Activated CD8-positive, alpha-beta memory T cell treated with anti-CD3 and anti-CD28 coated beads, Interleukin-2, amount 50 U/mL, for 1 hour (primary cell): Measurements from ENCODE around the gene CFAP251.
"Not testable (repeated sequence)": the region's sequence is repeated elsewhere in the genome, so short reads cannot be mapped to it uniquely, and the experiment has no call there.

ENCODE experiments used
- DNase-seq: peaks from one replicate; pipeline ENCODE4 v3.0.0-alpha.2; 2020; ENCODE audit errors: extremely low read depth

The CFAP251 gene, protein sequence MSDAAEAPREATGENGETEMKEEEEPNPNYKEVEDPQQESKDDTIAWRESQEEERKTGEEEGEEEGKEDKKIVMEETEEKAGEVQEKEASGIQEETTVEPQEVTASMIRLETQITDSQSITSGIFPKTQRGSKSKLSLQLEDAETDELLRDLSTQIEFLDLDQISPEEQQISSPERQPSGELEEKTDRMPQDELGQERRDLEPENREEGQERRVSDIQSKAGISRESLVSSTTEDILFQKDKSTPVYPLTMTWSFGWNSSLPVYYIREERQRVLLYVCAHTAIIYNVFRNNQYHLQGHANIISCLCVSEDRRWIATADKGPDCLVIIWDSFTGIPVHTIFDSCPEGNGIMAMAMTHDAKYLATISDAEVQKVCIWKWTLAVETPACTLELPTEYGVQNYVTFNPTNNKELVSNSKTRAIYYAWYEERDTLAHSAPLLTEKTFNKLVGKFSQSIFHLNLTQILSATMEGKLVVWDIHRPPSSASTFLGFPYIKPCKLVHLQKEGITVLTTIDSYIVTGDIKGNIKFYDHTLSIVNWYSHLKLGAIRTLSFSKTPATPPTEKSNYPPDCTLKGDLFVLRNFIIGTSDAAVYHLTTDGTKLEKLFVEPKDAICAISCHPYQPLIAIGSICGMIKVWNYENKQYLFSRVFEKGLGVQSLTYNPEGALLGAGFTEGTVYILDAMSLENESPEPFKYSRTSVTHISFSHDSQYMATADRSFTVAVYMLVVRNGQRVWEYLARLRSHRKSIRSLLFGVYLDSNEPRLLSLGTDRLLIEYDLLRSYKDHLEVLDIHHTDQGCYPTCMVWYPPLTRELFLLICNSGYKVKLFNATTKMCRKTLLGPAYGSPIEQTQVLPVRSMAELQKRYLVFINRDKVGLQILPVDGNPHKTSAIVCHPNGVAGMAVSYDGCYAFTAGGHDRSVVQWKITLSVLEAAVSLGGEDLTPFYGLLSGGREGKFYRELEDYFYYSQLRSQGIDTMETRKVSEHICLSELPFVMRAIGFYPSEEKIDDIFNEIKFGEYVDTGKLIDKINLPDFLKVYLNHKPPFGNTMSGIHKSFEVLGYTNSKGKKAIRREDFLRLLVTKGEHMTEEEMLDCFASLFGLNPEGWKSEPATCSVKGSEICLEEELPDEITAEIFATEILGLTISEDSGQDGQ

DNA sequence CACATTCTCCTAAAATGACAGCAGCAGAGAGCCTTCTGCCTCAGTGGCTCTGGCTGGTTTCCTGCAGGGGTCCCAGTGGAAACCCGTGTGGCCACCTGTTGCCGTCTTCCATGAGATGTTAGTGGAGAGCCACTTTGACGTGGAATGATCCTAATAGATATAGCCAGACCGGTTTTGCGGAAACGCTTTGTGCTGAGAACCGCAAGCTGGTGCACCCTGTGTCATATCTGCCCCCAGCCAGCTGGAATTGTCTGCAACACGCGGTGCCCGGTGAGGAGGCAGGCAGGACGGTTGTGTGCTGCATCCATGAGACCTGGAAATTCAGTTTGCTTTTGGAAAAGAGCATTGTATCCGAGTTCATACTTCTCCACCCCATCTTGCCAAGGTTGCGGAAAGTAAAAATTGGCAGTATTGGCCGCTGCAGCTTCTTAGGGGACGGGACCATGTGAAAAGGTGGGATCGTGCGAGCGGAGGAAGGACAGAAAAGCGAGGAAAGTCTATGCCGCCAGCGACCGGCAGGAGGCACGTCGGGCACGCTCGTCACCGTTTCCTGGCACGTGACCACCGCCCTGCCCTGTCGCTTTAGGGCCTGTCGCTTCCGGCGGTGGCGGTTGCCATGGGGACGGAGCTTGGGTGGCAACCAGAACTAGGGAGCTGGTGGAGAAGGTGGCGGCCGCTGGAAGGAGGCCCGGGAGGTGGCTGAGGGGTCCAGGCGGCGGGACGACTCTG lies at the start of gene CFAP251:
CFAP251 (plus strand) TSS at position 643 of the 729 bp plus-strand sequence. CDS start 2,714 bp downstream, outside the sequence.
- peak; percentile 92 for DNase-seq

DNA sequence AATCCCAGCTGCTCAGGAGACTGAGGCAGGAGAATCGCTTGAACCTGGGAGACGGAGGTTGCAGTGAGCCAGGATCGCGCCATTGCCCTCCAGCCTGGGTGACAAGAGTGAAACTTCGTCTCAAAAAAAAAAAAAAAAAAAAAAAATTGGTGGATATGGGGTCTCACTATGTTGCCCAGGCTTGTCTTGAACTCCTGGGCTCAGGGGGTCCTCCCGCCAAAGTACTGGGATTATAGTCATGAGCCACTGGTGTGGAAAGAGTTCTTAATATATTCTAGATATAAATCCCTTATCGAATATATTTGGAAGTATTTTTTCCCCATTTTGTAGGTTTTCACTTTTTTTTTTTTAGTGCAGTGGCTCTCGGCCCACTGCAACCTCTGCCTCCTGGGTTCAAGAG lies 49.2 kb upstream of the CFAP251 start:
- DNase-seq: not testable (repeated sequence)

GRCh38 chr12:121871467-121871866 lies 46.9 kb upstream of the CFAP251 start:
- no peak for DNase-seq

DNA sequence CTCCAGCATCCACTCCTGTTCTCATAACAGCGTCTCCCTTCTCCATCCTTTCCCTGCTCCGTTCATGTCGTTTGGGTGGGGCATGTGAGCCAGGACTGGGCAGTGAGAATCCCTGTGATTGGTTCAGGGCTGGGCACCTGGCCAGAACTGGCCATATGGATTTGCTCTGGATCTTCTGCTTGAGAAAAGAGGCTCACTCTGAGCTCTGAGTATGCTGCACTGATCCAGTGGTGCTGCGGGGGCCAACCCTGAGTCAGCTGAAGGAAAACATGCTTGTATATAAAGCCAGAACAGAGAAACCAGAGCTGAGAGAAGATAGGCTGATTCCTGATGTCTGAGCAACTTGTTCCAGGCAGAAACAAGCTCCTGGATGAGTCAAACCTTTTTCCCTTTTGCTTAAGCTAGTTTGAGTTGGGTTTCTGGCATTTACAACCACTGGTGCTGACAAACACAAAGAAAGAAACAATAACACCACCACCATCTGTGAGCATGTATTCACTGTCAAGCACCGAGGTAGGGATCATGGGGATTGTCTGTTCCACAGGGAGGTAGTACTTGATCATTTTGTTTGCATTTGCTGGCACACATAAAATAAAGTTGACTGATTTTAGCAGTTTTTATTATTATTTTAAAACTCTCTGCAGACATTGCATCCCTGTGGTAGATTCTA lies 45.7 kb upstream of the CFAP251 start:
- no peak for DNase-seq

DNA sequence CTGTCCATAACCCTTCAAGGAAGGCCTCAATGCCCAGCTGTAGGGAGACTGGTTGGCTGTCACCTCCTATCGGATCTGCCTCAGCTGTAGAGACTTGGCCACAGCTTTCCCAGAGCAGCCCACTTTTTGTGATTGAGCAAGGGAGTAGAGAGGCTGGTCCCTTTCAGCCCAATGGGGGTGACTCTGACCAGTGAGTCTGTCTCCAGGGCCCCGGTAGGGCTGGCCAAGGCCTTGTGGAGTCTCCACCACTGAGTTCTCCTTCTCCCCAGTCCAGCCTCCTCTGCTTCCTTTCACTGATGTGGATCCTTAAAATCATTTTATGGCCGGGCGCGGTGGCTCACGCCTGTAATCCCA lies 45.2 kb upstream of the CFAP251 start:
- DNase-seq: no peak

DNA sequence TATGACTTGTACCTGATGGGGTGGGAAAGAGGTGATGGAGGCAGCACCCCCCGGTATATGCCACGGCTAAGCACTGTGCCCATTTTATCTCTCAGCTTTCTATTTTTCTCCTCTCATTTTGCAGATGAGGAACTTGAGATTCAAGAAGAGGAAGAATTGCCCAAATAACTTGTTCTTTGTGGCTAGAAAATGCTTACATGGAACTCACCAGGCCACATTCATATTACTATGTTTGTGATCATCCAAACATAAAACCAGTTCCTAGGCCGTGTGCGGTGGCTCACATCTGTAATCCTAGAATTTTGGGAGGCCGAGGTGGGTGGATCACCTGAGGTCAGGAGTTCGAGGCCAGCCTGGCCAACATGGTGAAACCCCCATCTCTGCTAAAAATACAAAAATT lies 44.3 kb upstream of the CFAP251 start:
- no peak for DNase-seq

GRCh38 chr12:121875582-121875981 lies 42.8 kb upstream of the CFAP251 start:
- no peak for DNase-seq

GRCh38 chr12:121876080-121876447 lies 42.3 kb upstream of the CFAP251 start:
- DNase-seq: not testable (repeated sequence)

- no peak for DNase-seq
Observed at GRCh38 chr12:121883315-121883660, 35.1 kb upstream of the CFAP251 start.

- not testable (repeated sequence) for DNase-seq
Observed at GRCh38 chr12:121885129-121885528, 33.3 kb upstream of the CFAP251 start.

DNA sequence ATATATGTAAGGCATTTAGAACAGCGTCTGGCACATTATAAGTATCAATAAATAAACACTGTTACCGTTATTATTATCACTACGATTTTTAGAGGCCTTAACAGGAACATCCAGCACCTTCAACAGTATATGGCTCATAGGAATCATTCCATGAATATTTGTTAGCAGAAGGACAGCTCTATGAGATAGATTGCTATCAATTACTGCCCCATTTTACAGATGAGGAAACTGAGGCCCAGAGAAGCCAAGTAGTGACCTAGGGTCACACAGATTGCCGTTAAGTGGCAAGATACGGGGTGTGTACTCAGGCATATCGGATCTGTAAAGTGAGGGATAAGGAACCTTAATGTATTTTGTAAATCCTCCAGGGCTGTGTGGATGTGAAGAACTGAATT lies 30.3 kb upstream of the CFAP251 start:
- DNase-seq: no peak

GRCh38 chr12:121888478-121889273 lies 29.7 kb upstream of the CFAP251 start, which contains the start of gene PSMD9:
Gene PSMD9, plus strand, starts transcription at chr12:121888790. Its CDS starts 67 bp downstream, at chr12:121888857.
- peak; percentile 96 for DNase-seq

- no peak for DNase-seq
Observed at GRCh38 chr12:121889274-121889624, 29.1 kb upstream of the CFAP251 start.

DNA sequence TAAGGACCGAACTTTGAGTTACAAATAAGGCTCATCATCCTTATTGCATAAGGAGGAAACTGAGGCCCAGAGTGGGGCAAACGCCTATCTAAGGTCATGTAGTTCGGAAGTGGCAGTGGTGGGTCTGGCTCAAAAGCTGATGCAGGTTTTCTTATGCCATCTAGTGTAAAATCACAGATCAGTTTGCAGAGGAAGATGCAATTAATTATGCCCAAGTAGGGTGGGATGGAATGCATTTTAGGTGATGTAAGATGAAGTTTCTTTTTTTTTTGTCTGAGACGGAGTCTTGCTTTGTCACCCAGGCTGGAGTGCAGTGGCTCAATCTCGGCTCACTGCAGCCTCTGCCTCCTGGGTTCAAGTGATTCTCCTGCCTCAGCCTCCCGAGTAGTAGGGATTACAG lies 28.7 kb upstream of the CFAP251 start:
- DNase-seq: not testable (repeated sequence)

DNA sequence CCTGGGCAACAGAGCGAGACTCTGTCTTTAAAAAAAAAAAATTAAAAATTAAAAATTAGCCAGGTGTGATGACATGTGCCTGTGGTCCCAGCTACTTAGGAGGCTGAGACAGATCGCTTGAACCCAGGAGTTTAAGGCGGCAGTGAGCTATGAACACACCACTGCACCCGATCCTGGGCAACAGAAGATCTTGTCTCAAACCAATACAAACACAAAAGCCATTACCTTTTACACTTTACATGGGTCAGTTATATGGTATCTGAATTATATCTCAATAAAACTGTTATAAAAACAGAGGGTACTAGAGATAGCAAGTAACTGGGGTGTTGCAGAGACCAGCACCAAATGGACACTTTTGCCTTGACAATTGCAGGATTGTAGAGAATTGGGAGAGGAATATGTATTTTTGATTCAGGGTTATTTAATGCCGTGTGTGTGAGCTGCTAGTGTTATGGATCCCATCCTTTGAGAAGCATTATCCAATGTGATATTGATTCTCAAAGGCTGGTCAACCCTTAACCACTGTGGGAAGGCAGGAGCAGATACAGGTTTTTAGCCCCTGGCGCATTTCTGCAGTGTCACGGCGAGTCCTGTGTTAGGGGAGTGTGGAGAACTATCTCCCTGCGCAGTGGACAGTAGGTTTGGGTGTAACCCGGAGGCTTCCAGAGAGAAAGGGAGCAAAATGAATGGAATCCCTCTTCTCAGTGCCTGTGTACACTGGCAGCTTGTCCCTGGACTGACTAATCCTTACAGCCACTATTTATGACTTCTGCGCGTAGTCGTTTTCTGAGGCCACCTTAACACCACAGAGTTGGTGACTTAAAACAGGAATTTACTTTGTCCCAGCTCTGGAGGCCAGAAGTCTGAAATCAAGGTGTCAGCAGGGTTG lies 25.5 kb upstream of the CFAP251 start:
- DNase-seq: no peak

DNA sequence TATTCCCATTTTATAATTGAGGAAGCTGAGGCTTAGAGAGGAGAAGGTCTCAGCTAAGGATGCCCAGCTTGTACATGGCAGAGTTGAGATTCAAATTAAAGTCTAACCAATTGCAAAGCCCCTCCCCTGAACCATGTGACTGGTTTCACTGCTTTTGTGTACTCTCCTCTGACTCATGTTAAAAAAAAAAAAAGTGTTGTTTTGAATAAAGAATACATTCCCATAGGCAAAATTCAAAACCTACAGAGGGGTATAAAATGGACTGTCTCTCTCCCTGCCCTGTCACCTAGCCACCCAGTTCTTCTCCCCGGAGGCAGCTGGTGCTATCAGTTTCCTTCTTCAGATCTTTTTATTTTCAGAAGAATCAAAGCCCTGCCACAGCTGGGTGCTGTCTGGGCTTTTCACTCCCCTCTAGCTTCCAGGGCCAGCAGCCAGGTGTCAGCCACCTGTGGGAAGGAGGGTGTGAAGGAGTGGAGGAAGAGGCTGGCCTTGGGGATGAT lies 24.4 kb upstream of the CFAP251 start:
- no peak for DNase-seq

DNA sequence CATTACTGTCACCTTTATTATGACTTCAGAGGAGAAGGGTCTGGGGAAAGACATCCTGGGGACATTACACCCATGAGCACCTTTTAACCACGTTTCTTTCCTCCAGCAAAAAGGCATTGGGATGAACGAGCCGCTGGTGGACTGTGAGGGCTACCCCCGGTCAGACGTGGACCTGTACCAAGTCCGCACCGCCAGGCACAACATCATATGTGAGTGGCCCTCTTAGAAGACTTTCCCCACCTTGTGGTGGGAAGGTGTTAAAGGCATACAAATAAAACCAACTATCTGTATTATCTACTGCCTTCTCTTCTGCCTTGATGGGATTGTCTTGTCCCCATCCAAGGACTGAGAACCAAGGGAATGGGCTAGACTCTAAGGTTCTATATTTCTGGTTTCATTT lies 23.8 kb upstream of the CFAP251 start:
- no peak for DNase-seq

DNA sequence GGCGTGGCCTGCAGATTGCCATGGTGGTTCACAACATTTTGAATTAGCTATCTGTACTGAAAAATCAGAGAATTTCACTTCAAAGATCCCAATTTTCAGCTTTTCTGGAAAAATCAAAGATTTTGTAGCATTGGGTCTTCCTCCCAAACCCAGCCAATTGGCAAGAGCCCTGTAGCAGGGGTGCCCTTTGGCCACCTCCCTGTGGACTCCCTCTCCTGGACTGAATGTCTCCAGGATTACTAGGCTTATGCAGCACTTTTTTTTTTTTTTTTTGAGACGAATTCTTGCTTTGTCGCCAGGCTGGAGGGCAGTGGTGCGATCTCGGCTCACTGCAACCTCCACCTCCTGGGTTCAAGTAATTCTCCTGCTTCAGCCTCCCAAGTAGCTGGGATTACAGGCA lies 20.1 kb upstream of the CFAP251 start:
- DNase-seq: no peak

DNA sequence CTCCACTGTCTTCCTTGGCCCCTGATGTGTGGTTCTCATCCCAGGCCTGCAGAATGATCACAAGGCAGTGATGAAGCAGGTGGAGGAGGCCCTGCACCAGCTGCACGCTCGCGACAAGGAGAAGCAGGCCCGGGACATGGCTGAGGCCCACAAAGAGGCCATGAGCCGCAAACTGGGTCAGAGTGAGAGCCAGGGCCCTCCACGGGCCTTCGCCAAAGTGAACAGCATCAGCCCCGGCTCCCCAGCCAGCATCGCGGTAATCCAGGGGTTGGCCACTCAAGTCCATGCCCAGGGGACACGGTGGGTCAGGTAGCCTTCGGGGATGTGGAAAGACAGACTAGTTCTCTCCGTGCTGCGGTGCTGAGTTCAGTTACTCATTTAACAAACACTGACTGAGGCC lies 18.8 kb upstream of the CFAP251 start:
- no peak for DNase-seq
